HepG2 (cell line): ENCODE measurements around the gene CREB3. TPM values are rescaled to one million over a fixed set of nuclear protein-coding genes. Genes with fewer than 3 reads are reported as not detected.
A peak's percentile ranks its signal among the peaks of the same experiment; 100 is the strongest.

Experiments used
- ATAC-seq: fragments of 200-7000 bp; cut with Tn5 transposase; 3 replicates; pipeline ENCODE4 v1.9.1; 2020; ENCODE audit warnings: mild to moderate bottlenecking, moderate library complexity
- BruUV-seq: library from RNA; stranded (reverse); fragments of 400-500 nt; replicated peaks from 2 replicates; lab custom pipeline; 2021; lab: Mats Ljungman, UMichigan
- CTCF ChIA-PET: fragments of 300-600 bp; formaldehyde crosslinking; extraction: SDS; loops from one replicate; lab custom pipeline; 2021; ENCODE audit warnings: low total read pairs, inconsistent platforms, low intra/inter-chr PET ratio; lab: Yijun Ruan, JAX
- POLR2A ChIA-PET: fragments of 350-600 bp; sonication (Branson Sonifier 250); formaldehyde crosslinking; loops from one replicate; lab custom pipeline; 2020; ENCODE audit warnings: antibody characterized with exemption, inconsistent platforms; lab: Yijun Ruan, JAX
- DNase-seq: peaks from one replicate; pipeline ENCODE4 v3.0.0-alpha.2; 2015; ENCODE audit warnings: low spot score
- FAIRE-seq: peaks from 3 replicates; lab custom pipeline; 2011; peaks lifted over from hg19 to GRCh38; lab: Jason Lieb, UNC
- H2AFZ ChIP-seq: one replicate; pipeline ENCODE4 v1.6.1; 2011; ENCODE audit warnings: low read length, inconsistent platforms
- H3K27ac ChIP-seq: fragments of 300-600 bp; 3 replicates; pipeline ENCODE4 v1.8.0; 2011; ENCODE audit warnings: mixed run types, mild to moderate bottlenecking, mixed read lengths, low read length, inconsistent platforms; ENCODE audit not compliant: insufficient read depth; ENCODE audit errors: extremely low read length
- H3K27me3 ChIP-seq, 2 experiments: fragments of 200-600 bp in 1 of 2; 2 replicates in 1 of 2; 3 replicates in 1 of 2; pipeline versions ENCODE4 v1.6.0 to v1.8.0; 2011; ENCODE audit warnings: low read length in 2 of 2, mild to moderate bottlenecking in 2 of 2, moderate library complexity in 2 of 2, inconsistent platforms in 1 of 2; ENCODE audit not compliant: insufficient read depth in 2 of 2, control insufficient read depth in 1 of 2
- H3K36me3 ChIP-seq, 2 experiments: fragments of 200-600 bp in 1 of 2; replicated peaks in 1 of 2; 2 replicates in 1 of 2; 3 replicates in 1 of 2; pipeline versions ENCODE4 v1.5.1 to v1.8.0; 2011; ENCODE audit warnings: low read length in 2 of 2, inconsistent platforms in 1 of 2; ENCODE audit not compliant: insufficient read depth in 2 of 2, control insufficient read depth in 1 of 2
- H3K4me1 ChIP-seq: 2 replicates; pipeline ENCODE4 v1.5.1; 2012; ENCODE audit warnings: low read length, inconsistent platforms; ENCODE audit not compliant: insufficient read depth
- H3K4me2 ChIP-seq: 2 replicates; pipeline ENCODE4 v1.6.0; 2011; ENCODE audit warnings: low read depth, low read length, inconsistent platforms
- H3K4me3 ChIP-seq, 3 experiments: fragments of 200-600 bp in 1 of 3; sonication (generic), shearing (Covaris generic) in 1 of 3; replicated peaks in 1 of 3; 2 replicates each; pipeline ENCODE4 v1.5.1; 2011 to 2016; ENCODE audit warnings: low read length in 3 of 3, inconsistent platforms in 2 of 3, low read depth in 2 of 3, mild to moderate bottlenecking in 2 of 3, control low read depth in 1 of 3, mixed read lengths in 1 of 3; ENCODE audit not compliant: insufficient read depth in 1 of 3
- H3K79me2 ChIP-seq: one replicate; pipeline ENCODE4 v1.6.1; 2011; ENCODE audit warnings: low read length, inconsistent platforms; ENCODE audit not compliant: insufficient read depth
- H3K9ac ChIP-seq: 2 replicates; pipeline ENCODE4 v1.6.0; 2011; ENCODE audit warnings: mild to moderate bottlenecking, low read depth, low read length, inconsistent platforms; ENCODE audit not compliant: insufficient read depth
- H3K9me3 ChIP-seq: 2 replicates; pipeline ENCODE4 v1.5.1; 2012; ENCODE audit warnings: mild to moderate bottlenecking, low read length
- H4K20me1 ChIP-seq: 2 replicates; pipeline ENCODE4 v1.6.0; 2011; ENCODE audit warnings: inconsistent platforms, mild to moderate bottlenecking, low read length, moderate library complexity; ENCODE audit not compliant: insufficient read depth
- GTF3A ChIP-seq: sonication (generic); formaldehyde crosslinking; conservative IDR thresholded peaks from 2 replicates; pipeline ENCODE4 v1.4.0; 2020; ENCODE audit warnings: mild to moderate bottlenecking, missing genetic modification reagents
- ZNF343 ChIP-seq: sonication (generic); formaldehyde crosslinking; IDR thresholded peaks from 2 replicates; pipeline ENCODE4 v1.4.0; 2020; ENCODE audit warnings: mild to moderate bottlenecking, missing genetic modification reagents
- ZNF770 ChIP-seq: sonication (generic); formaldehyde crosslinking; IDR thresholded peaks from 2 replicates; pipeline ENCODE4 v1.5.0; 2020; ENCODE audit warnings: mild to moderate bottlenecking, missing genetic modification reagents
- WGBS: methylation state at CpG from one replicate; pipeline ENCODE4 v1.1.6; 2017; ENCODE audit warnings: low lambda C conversion rate; 5-methylcytosine and 5-hydroxymethylcytosine counted together
- in situ Hi-C: cut with HindIII; loops from 2 replicates; pipeline ENCODE4 v1.10.0; 2017; ENCODE audit warnings: low pct_unique_long_range_greater_than_20kb; ENCODE audit not compliant: extremely low pct_ligation_motif_present
- intact Hi-C: fragments of 100-400 bp; cut with micrococcal nuclease; formaldehyde crosslinking; loops from one replicate; pipeline ENCODE4 v1.10.0; 2022; ENCODE audit not compliant: unreplicated experiment
- polyA plus RNA-seq, 8 experiments: library from polyadenylated mRNA; depleted of rRNA in 3 of 8; stranded (reverse) in 7 of 8; unstranded in 1 of 8; fragments of >200 nt; fragmentation: Illumina TruSeq in 4 of 8; extraction: Trizol in 4 of 8; gene quantifications; 2 replicates each; pipeline versions ENCODE4 v1.2.1 to v1.2.3, GENCODE V29; 2011 to 2016; ENCODE audit warnings: low read depth in 4 of 8, missing spikeins in 1 of 8, mixed read lengths in 1 of 8; ENCODE audit not compliant: insufficient read depth in 1 of 8
- total RNA-seq, 5 experiments: library from RNA; depleted of rRNA; stranded (reverse); fragments of >200 nt; fragmentation: Illumina TruSeq; extraction: Trizol; gene quantifications; 2 replicates each; pipeline ENCODE4 v1.2.3, GENCODE V29; 2016; ENCODE audit warnings: low read depth in 1 of 5

CREB3 gene
- total and polyA plus RNA-seq, 2 of the 13 experiments (the other 11 are each of a cell fraction or from before 2014, with no cell fraction given), result 11.1 to 34.2 TPM

- H3K9me3 ChIP-seq, result no peaks in the 10 kb centered on the region
- intact Hi-C loops, result no loop called here
- no TSS peak for BruUV-seq
- 96% methylated on average over 2 of the region's 2 CpGs for WGBS
- POLR2A ChIA-PET, result interaction anchor here (1.1 kb wide), 1 partner anchor 102 kb away, joined by 3 read pairs; no protein-coding TSS in a partner anchor
- no peak overlapping the region for H3K4me2 ChIP-seq
- H3K27me3 ChIP-seq, result no peaks in the 10 kb centered on the region
- no peak overlapping the region for H3K4me3 ChIP-seq
- H4K20me1 ChIP-seq, result no peaks in the 10 kb centered on the region
- H2AFZ ChIP-seq, result no peak overlapping the region
- CTCF ChIA-PET, result no interaction called here
- DNase-seq (no peak), ATAC-seq (no peak), FAIRE-seq (no peak)
- in situ Hi-C loops, result no loop called here
- H3K36me3 ChIP-seq, result no peaks in the 10 kb centered on the region
- peaks cover 20% of the 10 kb centered on the region for H3K4me1 ChIP-seq
- TF ChIP-seq GTF3A (CRISPR knock-in tag), result no peak
- H3K9ac ChIP-seq, result no peak overlapping the region
- no peak overlapping the region for H3K27ac ChIP-seq
- H3K79me2 ChIP-seq, result peaks cover 37% of the 10 kb centered on the region
Measured at GRCh38 chr9:35763181-35763580, 30.7 kb downstream of the CREB3 start.

GRCh38 chr9:35763803-35764202 is 31.3 kb downstream of the CREB3 start:
- BruUV-seq, result no TSS peak

More at GRCh38 chr9:35763803-35764202, 31.3 kb downstream of the CREB3 start:
- no peak overlapping the region for H3K4me2 ChIP-seq
- no peaks in the 10 kb centered on the region for H3K36me3 ChIP-seq
- H3K4me3 ChIP-seq, result no peak overlapping the region
- H2AFZ ChIP-seq, result no peak overlapping the region
- no peaks in the 10 kb centered on the region for H4K20me1 ChIP-seq
- no peak overlapping the region for H3K27ac ChIP-seq
- FAIRE-seq (no peak), DNase-seq (no peak), ATAC-seq (no peak)
- no peak overlapping the region for H3K9ac ChIP-seq
- H3K27me3 ChIP-seq, result no peaks in the 10 kb centered on the region
- intact Hi-C loops, result no loop called here
- H3K9me3 ChIP-seq, result no peaks in the 10 kb centered on the region
- peak; percentile 14; the same call in 1 of the 2 replicates for TF ChIP-seq ZNF770 (CRISPR knock-in tag)
- no peak for TF ChIP-seq ZNF343 (CRISPR knock-in tag)
- peaks cover 31% of the 10 kb centered on the region for H3K79me2 ChIP-seq
- H3K4me1 ChIP-seq, result peaks cover 14% of the 10 kb centered on the region
- POLR2A ChIA-PET, result interaction anchor here (1.1 kb wide), 1 partner anchor 102 kb away, joined by 3 read pairs; no protein-coding TSS in a partner anchor
- CTCF ChIA-PET, result no interaction called here
- 95% methylated on average over 1 of the region's 1 CpG for WGBS
- in situ Hi-C loops, result no loop called here
